Activated T-cell treated with anti-CD3 and anti-CD28 coated beads for 4 hours (primary cell): ENCODE measurements around the gene SAPCD2.
A peak's percentile ranks its signal among the peaks of the same experiment; 100 is the strongest.

ENCODE experiments used
- DNase-seq: peaks from one replicate; pipeline ENCODE4 v3.0.0-alpha.2; 2020

The SAPCD2 gene

GRCh38 chr9:137107312-137107921 is 37.1 kb upstream of the SAPCD2 start:
- DNase-seq, result no peak

- DNase-seq, result no peak
These were observed 36.4 kb upstream of the SAPCD2 start for GRCh38 chr9:137106662-137107250.

GRCh38 chr9:137105814-137106661 is 35.7 kb upstream of the SAPCD2 start:
- no peak for DNase-seq

- no peak for DNase-seq
These were observed 33.0 kb upstream of the SAPCD2 start for GRCh38 chr9:137103206-137103999.

- DNase-seq, result no peak
These were observed 28.9 kb upstream of the SAPCD2 start for GRCh38 chr9:137099231-137099630.

- no peak for DNase-seq
These were observed 27.6 kb upstream of the SAPCD2 start for GRCh38 chr9:137097761-137098462.

GRCh38 chr9:137096785-137097546 is 26.6 kb upstream of the SAPCD2 start:
- DNase-seq, result no peak

GRCh38 chr9:137095664-137096517 is 25.5 kb upstream of the SAPCD2 start:
- DNase-seq, result peak; percentile 76

GRCh38 chr9:137089232-137089947 is 19.0 kb upstream of the SAPCD2 start:
- DNase-seq, result no peak

- DNase-seq, result no peak
These were observed 17.8 kb upstream of the SAPCD2 start for GRCh38 chr9:137088121-137088520.

GRCh38 chr9:137087409-137087925 is 17.1 kb upstream of the SAPCD2 start:
- no peak for DNase-seq

GRCh38 chr9:137086531-137087408 is 16.4 kb upstream of the SAPCD2 start, which contains the start of gene MAN1B1:
Gene MAN1B1 (plus strand): TSS chr9:137086985. CDS start chr9:137087000, 15 bp downstream.
- DNase-seq, result peak; percentile 98

GRCh38 chr9:137085920-137086530 is 15.7 kb upstream of the SAPCD2 start:
- DNase-seq, result no peak

GRCh38 chr9:137084526-137084925 is 14.2 kb upstream of the SAPCD2 start:
- no peak for DNase-seq

GRCh38 chr9:137083394-137084004 is 13.1 kb upstream of the SAPCD2 start:
- DNase-seq, result no peak

GRCh38 chr9:137082925-137083290 is 12.6 kb upstream of the SAPCD2 start:
- DNase-seq, result no peak

GRCh38 chr9:137082222-137082924 is 12.0 kb upstream of the SAPCD2 start:
- DNase-seq, result no peak
